HG03159 (cell line): ENCODE data around the gene SEMA6D.

Source experiments
- ATAC-seq: cut with Tn5 transposase; IDR thresholded peaks from one replicate; pipeline ENCODE4 v1.9.1; 2021; ENCODE audit warnings: mild to moderate bottlenecking, moderate library complexity; ENCODE audit not compliant: unreplicated experiment

Gene SEMA6D

GRCh38 chr15:47743385-47743784, 26.1 kb downstream of the SEMA6D start:
- ATAC-seq = no peak

- ATAC-seq = no peak
These were observed 26.6 kb downstream of the SEMA6D start for GRCh38 chr15:47743886-47744285.

GRCh38 chr15:47744496-47744895, 27.2 kb downstream of the SEMA6D start:
- no peak for ATAC-seq

GRCh38 chr15:47744973-47745372, 27.7 kb downstream of the SEMA6D start:
- no peak for ATAC-seq

GRCh38 chr15:47746516-47746915, 29.2 kb downstream of the SEMA6D start:
- ATAC-seq = no peak

GRCh38 chr15:47750030-47750739, 32.9 kb downstream of the SEMA6D start:
- no peak for ATAC-seq

- ATAC-seq = no peak
These were observed 33.5 kb downstream of the SEMA6D start for GRCh38 chr15:47750740-47751262.

- ATAC-seq = no peak
These were observed 36.3 kb downstream of the SEMA6D start for GRCh38 chr15:47753591-47753990.

GRCh38 chr15:47754312-47754711, 37.0 kb downstream of the SEMA6D start:
- no peak for ATAC-seq

GRCh38 chr15:47755941-47756340, 38.6 kb downstream of the SEMA6D start:
- no peak for ATAC-seq

GRCh38 chr15:47756872-47757271, 39.6 kb downstream of the SEMA6D start:
- ATAC-seq = no peak

GRCh38 chr15:47757331-47757730, 40.0 kb downstream of the SEMA6D start:
- no peak for ATAC-seq

- no peak for ATAC-seq
These were observed 45.3 kb downstream of the SEMA6D start for GRCh38 chr15:47762621-47763020.

GRCh38 chr15:47764666-47765065, 47.4 kb downstream of the SEMA6D start:
- ATAC-seq = no peak

- no peak for ATAC-seq
These were observed 49.1 kb downstream of the SEMA6D start for GRCh38 chr15:47766406-47766805.

GRCh38 chr15:47767035-47767434, 49.7 kb downstream of the SEMA6D start:
- no peak for ATAC-seq

GRCh38 chr15:47768735-47769134, 51.4 kb downstream of the SEMA6D start:
- no peak for ATAC-seq

GRCh38 chr15:47769166-47769565, 51.9 kb downstream of the SEMA6D start:
- no peak for ATAC-seq

- ATAC-seq = no peak
These were observed 55.8 kb downstream of the SEMA6D start for GRCh38 chr15:47773143-47773542.

- no peak for ATAC-seq
These were observed 61.0 kb downstream of the SEMA6D start for GRCh38 chr15:47778263-47778770.

GRCh38 chr15:47780971-47781370, 63.7 kb downstream of the SEMA6D start:
- ATAC-seq = no peak

- ATAC-seq = no peak
These were observed 64.2 kb downstream of the SEMA6D start for GRCh38 chr15:47781527-47781926.

- no peak for ATAC-seq
These were observed 67.5 kb downstream of the SEMA6D start for GRCh38 chr15:47784820-47785219.
